Hindlimb muscle (tissue), 1 donor: ENCODE measurements around the gene TMEM132C. TPM values are rescaled to one million over a fixed set of nuclear protein-coding genes. Genes with fewer than 3 reads are reported as not detected.

Experiments used
- DNase-seq: peaks from one replicate; pipeline ENCODE4 v3.0.0-alpha.2; 2013
- polyA plus RNA-seq: library from polyadenylated mRNA; unstranded; fragments of 120-200 nt; gene quantifications from one replicate; pipeline ENCODE4 v1.2.1, GENCODE V29; 2013; ENCODE audit not compliant: insufficient read length

The TMEM132C gene
- polyA plus RNA-seq, 1 donor: 2.1 TPM

DNA sequence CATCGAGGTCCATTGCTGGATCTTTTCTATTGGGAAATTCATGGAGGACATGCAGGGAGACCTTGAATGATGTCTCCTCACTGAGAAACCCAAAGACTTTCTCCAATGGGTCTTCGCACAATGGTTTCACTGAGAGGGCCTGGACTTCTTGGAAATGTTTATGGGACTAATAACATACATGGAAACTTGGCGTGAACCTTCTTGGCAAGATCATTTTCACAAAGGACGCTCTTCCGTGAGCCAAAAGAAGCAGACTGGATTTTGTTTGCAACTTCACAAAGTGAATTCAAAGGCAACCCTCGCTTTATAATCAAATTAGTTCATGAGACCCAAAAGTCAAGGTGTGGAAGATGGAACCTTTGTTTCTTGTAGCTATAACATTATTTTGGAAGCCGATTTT, 154.4 kb downstream of the TMEM132C start:
- peak; percentile 66 for DNase-seq

GRCh38 chr12:128423205-128423604, 156.2 kb downstream of the TMEM132C start:
- no peak for DNase-seq

DNA sequence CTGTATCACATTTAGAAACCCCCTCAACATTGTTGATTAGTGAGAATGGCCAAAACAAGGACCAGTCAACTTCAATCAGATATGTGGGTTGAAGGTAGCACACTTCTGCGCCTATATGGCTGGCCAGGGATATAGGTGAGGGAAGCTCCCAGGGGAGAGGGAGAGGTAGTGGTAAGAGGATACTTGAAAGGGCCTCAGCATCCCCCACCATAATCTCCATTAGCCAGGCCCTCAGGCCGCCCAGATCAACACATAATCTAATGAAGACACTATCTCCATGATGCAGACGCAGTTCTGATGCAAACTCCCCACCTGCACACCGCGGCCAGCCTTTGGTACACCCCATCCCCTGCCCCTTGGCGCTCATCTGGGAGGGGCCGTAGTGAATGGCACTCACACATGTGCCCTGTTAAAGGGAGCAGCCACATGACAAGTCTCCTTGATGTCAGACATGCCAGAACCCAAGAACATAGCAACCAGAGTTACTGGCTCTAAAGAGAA, 158.0 kb downstream of the TMEM132C start:
- no peak for DNase-seq

DNA sequence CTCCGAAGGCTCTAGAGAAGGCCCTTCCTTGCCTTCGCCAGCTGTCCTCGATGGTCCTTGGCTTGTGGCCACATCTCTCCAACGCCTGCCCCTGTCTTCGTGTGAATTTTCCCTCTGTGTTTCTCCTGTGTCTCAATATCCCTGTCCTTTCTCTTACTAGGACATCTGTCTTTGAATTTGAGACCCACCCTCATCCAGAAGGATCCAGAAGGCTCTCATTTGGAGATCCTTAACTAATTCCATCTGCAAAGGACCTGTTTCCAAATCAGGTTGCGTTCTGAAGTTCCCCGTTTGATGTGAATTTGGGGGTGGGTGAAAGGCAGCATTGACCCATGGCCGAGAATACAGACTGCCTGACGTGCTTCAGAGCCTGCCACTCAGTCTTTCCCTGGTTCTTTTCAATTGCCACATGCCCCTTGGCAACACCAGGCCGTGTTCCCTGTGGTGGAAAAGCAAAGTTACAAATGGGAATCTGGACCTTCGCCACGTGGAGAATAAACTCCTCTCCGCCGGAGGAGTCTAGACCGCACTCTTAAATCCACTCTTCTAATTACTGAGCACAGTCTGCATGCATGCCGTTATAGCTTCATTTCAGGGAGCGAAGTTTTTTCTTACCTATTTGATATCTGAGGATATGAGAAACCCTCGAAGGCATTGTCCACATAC, 158.8 kb downstream of the TMEM132C start:
- DNase-seq: no peak

GRCh38 chr12:128426511-128426910, 159.5 kb downstream of the TMEM132C start:
- DNase-seq: peak; percentile 70

DNA sequence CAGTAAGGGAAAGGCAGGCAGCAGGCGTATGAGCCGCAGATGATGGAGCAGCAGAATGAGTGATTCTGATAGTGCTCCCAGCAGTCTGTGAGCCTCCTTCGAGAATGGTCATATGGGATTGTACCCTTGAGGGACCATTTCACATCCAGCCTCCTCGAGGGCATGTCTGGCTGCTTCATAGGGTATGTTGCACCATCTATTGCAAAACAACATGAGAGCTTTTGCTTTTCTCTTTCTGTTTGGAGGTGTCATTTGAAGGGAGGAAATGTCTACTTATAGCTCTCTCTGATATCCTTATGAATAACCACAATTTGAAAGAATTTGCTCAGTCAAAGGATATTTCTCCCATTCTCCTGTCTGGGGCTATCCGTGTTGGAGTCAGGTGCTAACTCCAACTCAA, 172.8 kb downstream of the TMEM132C start:
- no peak for DNase-seq

- no peak for DNase-seq
Measured at GRCh38 chr12:128442096-128442495, 175.1 kb downstream of the TMEM132C start.

GRCh38 chr12:128444598-128444997, 177.6 kb downstream of the TMEM132C start:
- DNase-seq: no peak

DNA sequence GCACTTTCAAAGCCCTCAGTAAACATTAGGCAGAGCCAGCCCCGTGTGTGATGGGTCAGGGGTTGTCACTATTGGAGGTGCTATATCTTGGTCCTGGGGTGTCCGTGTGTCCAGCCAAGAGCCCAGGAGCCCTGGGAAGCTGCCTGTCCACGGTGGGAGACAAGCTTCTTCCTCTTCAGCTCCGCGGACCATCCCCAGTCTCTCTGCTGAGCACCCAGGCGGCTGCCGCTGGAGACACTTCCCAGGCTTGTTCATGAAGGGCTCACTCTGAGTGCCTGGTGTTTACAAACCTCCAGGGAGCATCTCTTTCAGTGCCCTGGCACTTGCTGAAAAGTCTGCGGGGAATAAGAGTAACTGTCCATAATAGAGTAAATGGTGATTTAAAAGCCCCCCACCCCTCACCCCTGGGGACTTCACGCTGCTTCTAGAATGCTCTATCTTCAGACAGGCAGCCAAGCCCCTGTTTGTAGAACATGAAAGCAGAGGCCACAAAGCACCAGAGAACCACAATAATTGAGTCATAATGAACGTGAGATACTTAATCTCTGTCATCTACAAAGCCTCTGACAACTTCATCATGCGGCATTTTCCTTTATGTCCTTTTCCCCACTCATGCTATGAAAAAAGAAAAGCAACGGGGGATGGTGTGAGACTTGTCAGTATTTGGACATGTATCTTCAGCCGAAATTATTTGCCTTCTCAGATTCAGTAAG, 178.6 kb downstream of the TMEM132C start:
- DNase-seq: no peak

DNA sequence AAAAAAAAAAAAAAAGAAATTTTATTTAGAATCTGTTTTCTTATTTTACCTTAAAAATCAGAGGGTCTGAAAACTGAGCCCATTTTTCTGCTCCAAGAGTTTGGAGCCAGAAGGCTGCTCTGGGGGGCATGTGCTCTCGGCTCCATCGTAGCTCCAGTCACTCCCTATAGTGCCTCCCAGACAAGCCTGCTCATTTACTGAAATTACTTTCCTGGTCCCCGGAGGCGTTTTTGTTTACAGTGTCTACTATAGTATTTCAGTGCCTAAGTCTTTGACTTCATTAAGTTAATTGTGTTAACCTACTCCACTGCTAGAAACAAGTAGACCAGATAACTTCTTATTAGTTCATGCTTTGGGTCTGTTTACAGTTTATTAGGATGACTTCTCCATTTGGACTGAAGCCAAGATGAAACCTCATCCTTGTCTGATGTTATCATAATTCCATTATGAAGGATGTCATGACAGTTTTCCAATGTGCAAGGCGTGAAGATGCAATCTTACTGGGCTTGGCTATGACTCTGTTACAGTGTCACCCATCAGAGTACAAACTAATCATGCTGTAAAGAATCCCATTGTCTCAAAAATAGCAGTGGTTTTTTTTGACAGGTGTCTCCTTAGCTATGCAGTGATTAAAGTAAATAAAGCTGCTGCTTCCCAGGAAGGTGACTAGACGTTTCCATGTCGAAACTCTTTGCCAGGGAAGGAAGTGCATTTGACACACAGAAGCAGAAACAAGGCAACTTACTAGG, 182.3 kb downstream of the TMEM132C start:
- no peak for DNase-seq

GRCh38 chr12:128450810-128451209, 183.8 kb downstream of the TMEM132C start:
- DNase-seq: no peak

- DNase-seq: no peak
Measured at GRCh38 chr12:128455851-128456250, 188.9 kb downstream of the TMEM132C start.

DNA sequence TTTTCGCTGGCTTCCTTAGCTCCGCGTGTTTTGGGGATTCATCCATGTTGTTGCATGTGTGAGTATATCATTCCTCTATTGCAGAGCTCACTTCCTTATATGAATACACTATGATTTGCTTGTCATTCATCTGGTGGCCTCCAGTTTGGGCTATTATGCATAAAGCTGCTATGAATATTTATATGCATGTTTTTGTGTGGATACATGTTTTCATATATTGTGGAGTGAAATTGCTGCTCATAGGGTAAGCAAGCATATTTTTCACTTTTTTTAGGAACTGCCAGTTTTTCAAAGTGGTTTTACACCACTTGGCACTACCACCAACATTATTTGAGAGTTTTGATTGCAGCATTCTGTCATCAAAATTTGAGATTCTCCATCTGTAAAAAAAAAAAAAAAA, 190.0 kb downstream of the TMEM132C start:
- no peak for DNase-seq

DNA sequence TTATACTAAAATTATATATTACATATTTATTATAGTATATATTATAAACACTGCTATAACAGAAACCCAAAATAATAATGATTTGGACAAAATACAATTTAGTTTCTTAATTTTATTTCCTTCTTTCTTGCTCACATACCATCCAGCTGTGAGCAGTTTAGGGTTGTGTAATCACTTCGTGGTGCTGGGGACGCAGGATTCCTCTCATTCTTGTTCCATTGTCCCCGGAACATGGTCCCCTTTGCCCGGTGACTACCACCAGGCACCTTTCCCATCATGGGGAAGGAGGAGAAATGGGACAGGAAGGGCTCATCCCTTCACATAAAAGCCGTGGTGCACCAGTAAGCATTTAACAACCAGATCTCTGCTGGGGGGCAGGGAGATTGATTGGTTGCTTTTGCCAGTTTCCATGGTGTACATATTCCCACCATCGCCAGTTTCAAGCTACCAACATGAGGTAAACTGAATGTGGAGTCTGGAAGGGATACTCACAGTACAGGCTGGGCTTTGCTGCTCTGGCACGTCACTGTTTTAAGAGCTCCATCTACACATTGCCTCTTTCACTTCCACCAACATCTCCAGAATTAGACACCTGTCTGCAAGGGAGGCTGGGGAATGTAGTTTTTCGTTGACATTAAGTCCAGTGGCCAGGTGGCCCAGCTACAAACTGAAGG, 191.5 kb downstream of the TMEM132C start:
- no peak for DNase-seq

DNA sequence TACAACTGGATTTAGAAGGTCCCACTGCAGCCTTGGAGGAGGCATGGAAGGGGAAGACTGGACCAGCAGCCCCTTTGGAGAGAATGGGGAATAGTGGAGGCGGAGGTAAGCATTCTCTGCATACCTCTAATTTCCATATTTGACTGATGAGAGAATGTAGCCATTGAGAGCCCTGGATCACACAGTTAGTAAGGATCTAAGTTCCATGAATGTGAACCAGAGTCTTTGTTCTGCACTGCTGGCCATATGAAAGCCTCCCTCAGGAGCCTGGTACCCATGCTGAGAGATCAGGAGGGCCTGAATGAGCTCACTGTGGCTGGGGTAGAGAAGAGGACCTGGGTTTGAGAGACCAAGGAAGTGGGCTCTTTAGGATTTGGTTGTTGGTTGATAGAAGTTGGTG, 192.1 kb downstream of the TMEM132C start:
- no peak for DNase-seq

DNA sequence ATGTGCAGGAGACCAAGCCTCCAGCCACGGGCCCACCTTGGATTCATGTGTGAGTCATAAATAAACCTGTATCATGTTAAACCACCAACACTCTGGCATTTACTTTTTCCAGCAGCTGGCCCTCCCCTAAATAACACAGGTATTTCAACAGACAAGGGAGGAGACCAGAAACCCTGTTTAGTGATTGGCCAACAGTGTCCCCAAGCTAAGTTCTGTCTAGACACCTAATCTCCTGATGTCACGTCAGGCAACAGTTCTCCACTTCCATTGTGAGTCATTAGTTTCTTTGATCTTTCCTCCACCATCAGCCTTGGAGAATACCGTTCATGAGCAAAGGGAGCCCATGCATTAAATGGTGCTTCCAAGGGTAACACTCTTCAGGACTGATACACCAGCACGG, 196.9 kb downstream of the TMEM132C start:
- no peak for DNase-seq

GRCh38 chr12:128467882-128468281, 200.9 kb downstream of the TMEM132C start:
- DNase-seq: no peak

DNA sequence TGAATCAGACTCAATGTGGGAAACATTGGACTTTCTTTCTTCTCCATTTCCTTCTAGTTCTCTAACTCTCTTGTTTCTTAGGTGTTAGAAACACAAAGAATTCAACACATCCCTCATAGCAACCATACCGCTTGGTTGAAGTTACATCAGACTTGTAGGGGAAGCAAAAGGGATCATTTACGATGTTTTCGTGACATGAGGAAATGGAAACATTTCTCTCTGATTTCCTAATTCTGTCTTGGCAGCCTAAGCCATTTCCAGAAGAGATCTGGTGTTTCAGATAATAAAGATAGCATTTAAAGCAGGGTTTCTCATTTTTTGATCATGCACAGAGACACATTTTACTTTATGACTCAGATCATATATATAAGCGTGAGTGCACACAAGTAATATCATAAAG, 202.0 kb downstream of the TMEM132C start:
- DNase-seq: no peak

GRCh38 chr12:128471491-128471890, 204.5 kb downstream of the TMEM132C start:
- no peak for DNase-seq

DNA sequence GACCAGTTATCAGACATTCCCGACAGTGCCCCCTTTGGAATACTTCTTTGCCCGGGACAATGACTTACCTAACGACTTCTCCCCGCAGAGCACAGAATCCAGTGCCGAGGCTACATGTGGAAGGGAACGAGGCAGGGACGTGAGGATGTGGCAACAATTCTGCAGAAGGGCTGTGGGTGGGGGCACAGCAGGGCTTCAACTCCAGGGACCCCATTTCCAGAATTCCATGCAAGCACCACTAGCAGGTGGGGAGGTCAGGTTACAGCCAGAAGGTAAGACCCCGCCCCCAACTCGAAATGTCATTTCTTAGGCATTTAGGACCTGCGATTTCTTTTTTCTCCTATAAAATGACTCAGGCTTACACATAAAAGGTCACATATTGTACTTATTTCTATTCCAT, 207.9 kb downstream of the TMEM132C start:
- DNase-seq: no peak

- DNase-seq: peak; percentile 38
Measured at GRCh38 chr12:128476266-128476665, 209.3 kb downstream of the TMEM132C start.

GRCh38 chr12:128483526-128484255, 216.7 kb downstream of the TMEM132C start:
- no peak for DNase-seq
